ENCODE measurements around the gene TRABD2B.

Gene TRABD2B

GRCh38 chr1:47761974-47762373, 235.2 kb downstream of the TRABD2B start:
- no peaks in the 10 kb centered on the region for H3K36me3 ChIP-seq (ENCODE audit: control insufficient read depth in 1 of 2, insufficient read depth in 2 of 2, low read length in 2 of 2)
- no peak overlapping the region for H3K9ac ChIP-seq (ENCODE audit: low read depth in 1 of 2, low read length in 2 of 2)
- H3K9me3 ChIP-seq (ENCODE audit: control insufficient read depth in 1 of 2, low read length in 2 of 2), result no peaks in the 10 kb centered on the region
- H3K27ac ChIP-seq (ENCODE audit: low read depth, low read length), result no peak overlapping the region
- H3K4me3 ChIP-seq (ENCODE audit: low read depth in 1 of 2, low read length in 2 of 2), result no peak overlapping the region
- peaks cover 0 to 3% of the 10 kb centered on the region in 2 donors for H3K27me3 ChIP-seq (ENCODE audit: control insufficient read depth in 1 of 2, insufficient read depth in 2 of 2, low read length in 2 of 2)
- H3K4me1 ChIP-seq (ENCODE audit: control insufficient read depth in 1 of 2, insufficient read depth in 2 of 2, low read length in 2 of 2), result no peaks in the 10 kb centered on the region

- H3K9me3 ChIP-seq (ENCODE audit: control insufficient read depth in 1 of 2, low read length in 2 of 2), result no peaks in the 10 kb centered on the region
- H3K27ac ChIP-seq (ENCODE audit: low read depth, low read length), result no peak overlapping the region
- no peak overlapping the region for H3K4me3 ChIP-seq (ENCODE audit: low read depth in 1 of 2, low read length in 2 of 2)
- peaks cover 0 to 3% of the 10 kb centered on the region in 2 donors for H3K27me3 ChIP-seq (ENCODE audit: control insufficient read depth in 1 of 2, insufficient read depth in 2 of 2, low read length in 2 of 2)
- no peaks in the 10 kb centered on the region for H3K4me1 ChIP-seq (ENCODE audit: control insufficient read depth in 1 of 2, insufficient read depth in 2 of 2, low read length in 2 of 2)
- no peak overlapping the region for H3K9ac ChIP-seq (ENCODE audit: low read depth in 1 of 2, low read length in 2 of 2)
- H3K36me3 ChIP-seq (ENCODE audit: control insufficient read depth in 1 of 2, insufficient read depth in 2 of 2, low read length in 2 of 2), result no peaks in the 10 kb centered on the region
Measured at GRCh38 chr1:47761201-47761930, 235.8 kb downstream of the TRABD2B start.

- no peak overlapping the region for H3K4me3 ChIP-seq (ENCODE audit: low read depth in 1 of 2, low read length in 2 of 2)
- no peak overlapping the region for H3K9ac ChIP-seq (ENCODE audit: low read depth in 1 of 2, low read length in 2 of 2)
- peaks cover 0 to 3% of the 10 kb centered on the region in 2 donors for H3K27me3 ChIP-seq (ENCODE audit: control insufficient read depth in 1 of 2, insufficient read depth in 2 of 2, low read length in 2 of 2)
- H3K9me3 ChIP-seq (ENCODE audit: control insufficient read depth in 1 of 2, low read length in 2 of 2), result no peaks in the 10 kb centered on the region
- H3K27ac ChIP-seq (ENCODE audit: low read depth, low read length), result no peak overlapping the region
- H3K36me3 ChIP-seq (ENCODE audit: control insufficient read depth in 1 of 2, insufficient read depth in 2 of 2, low read length in 2 of 2), result no peaks in the 10 kb centered on the region
- no peaks in the 10 kb centered on the region for H3K4me1 ChIP-seq (ENCODE audit: control insufficient read depth in 1 of 2, insufficient read depth in 2 of 2, low read length in 2 of 2)
Measured at GRCh38 chr1:47759936-47760629, 237.1 kb downstream of the TRABD2B start.

GRCh38 chr1:47759251-47759935, 237.8 kb downstream of the TRABD2B start:
- Histone ChIP-seq H3K4me3 (ENCODE audit: low read depth in 1 of 2, low read length in 2 of 2) (no peak overlapping the region), H3K9ac (ENCODE audit: low read depth in 1 of 2, low read length in 2 of 2) (no peak overlapping the region), H3K9me3 (ENCODE audit: control insufficient read depth in 1 of 2, low read length in 2 of 2) (no peaks in the 10 kb centered on the region), H3K27me3 (ENCODE audit: control insufficient read depth in 1 of 2, insufficient read depth in 2 of 2, low read length in 2 of 2) (peaks cover 0 to 3% of the 10 kb centered on the region in 2 donors), H3K36me3 (ENCODE audit: control insufficient read depth in 1 of 2, insufficient read depth in 2 of 2, low read length in 2 of 2) (no peaks in the 10 kb centered on the region), H3K4me1 (ENCODE audit: control insufficient read depth in 1 of 2, insufficient read depth in 2 of 2, low read length in 2 of 2) (no peaks in the 10 kb centered on the region), H3K27ac (ENCODE audit: low read depth, low read length) (no peak overlapping the region)

- no peak overlapping the region for H3K9ac ChIP-seq (ENCODE audit: low read depth in 1 of 2, low read length in 2 of 2)
Measured at GRCh38 chr1:47758341-47759250, 238.6 kb downstream of the TRABD2B start.

GRCh38 chr1:47757226-47757975, 239.8 kb downstream of the TRABD2B start:
- Histone ChIP-seq H3K27me3 (ENCODE audit: control insufficient read depth in 1 of 2, insufficient read depth in 2 of 2, low read length in 2 of 2) (peaks cover 0 to 3% of the 10 kb centered on the region in 2 donors), H3K4me1 (ENCODE audit: control insufficient read depth in 1 of 2, insufficient read depth in 2 of 2, low read length in 2 of 2) (no peaks in the 10 kb centered on the region), H3K4me3 (ENCODE audit: low read depth in 1 of 2, low read length in 2 of 2) (no peak overlapping the region), H3K9me3 (ENCODE audit: control insufficient read depth in 1 of 2, low read length in 2 of 2) (no peaks in the 10 kb centered on the region), H3K36me3 (ENCODE audit: control insufficient read depth in 1 of 2, insufficient read depth in 2 of 2, low read length in 2 of 2) (no peaks in the 10 kb centered on the region), H3K27ac (ENCODE audit: low read depth, low read length) (no peak overlapping the region), H3K9ac (ENCODE audit: low read depth in 1 of 2, low read length in 2 of 2) (no peak overlapping the region)

More at GRCh38 chr1:47758341-47759250, 238.6 kb downstream of the TRABD2B start:
- no peaks in the 10 kb centered on the region for H3K4me1 ChIP-seq (ENCODE audit: control insufficient read depth in 1 of 2, insufficient read depth in 2 of 2, low read length in 2 of 2)
- no peaks in the 10 kb centered on the region for H3K36me3 ChIP-seq (ENCODE audit: control insufficient read depth in 1 of 2, insufficient read depth in 2 of 2, low read length in 2 of 2)
- peaks cover 0 to 3% of the 10 kb centered on the region in 2 donors for H3K27me3 ChIP-seq (ENCODE audit: control insufficient read depth in 1 of 2, insufficient read depth in 2 of 2, low read length in 2 of 2)
- H3K27ac ChIP-seq (ENCODE audit: low read depth, low read length), result no peak overlapping the region
- H3K4me3 ChIP-seq (ENCODE audit: low read depth in 1 of 2, low read length in 2 of 2), result no peak overlapping the region
- no peaks in the 10 kb centered on the region for H3K9me3 ChIP-seq (ENCODE audit: control insufficient read depth in 1 of 2, low read length in 2 of 2)

- H3K4me1 ChIP-seq (ENCODE audit: control insufficient read depth in 1 of 2, insufficient read depth in 2 of 2, low read length in 2 of 2), result peaks cover 6% of the 10 kb centered on the region in 2 donors
- no peaks in the 10 kb centered on the region for H3K9me3 ChIP-seq (ENCODE audit: control insufficient read depth in 1 of 2, low read length in 2 of 2)
- peaks cover 0 to 3% of the 10 kb centered on the region in 2 donors for H3K27me3 ChIP-seq (ENCODE audit: control insufficient read depth in 1 of 2, insufficient read depth in 2 of 2, low read length in 2 of 2)
- no peak overlapping the region for H3K4me3 ChIP-seq (ENCODE audit: low read depth in 1 of 2, low read length in 2 of 2)
- H3K27ac ChIP-seq (ENCODE audit: low read depth, low read length), result no peak overlapping the region
- H3K9ac ChIP-seq (ENCODE audit: low read depth in 1 of 2, low read length in 2 of 2), result no peak overlapping the region
- no peaks in the 10 kb centered on the region for H3K36me3 ChIP-seq (ENCODE audit: control insufficient read depth in 1 of 2, insufficient read depth in 2 of 2, low read length in 2 of 2)
Measured at GRCh38 chr1:47756411-47756810, 240.8 kb downstream of the TRABD2B start.

- Histone ChIP-seq H3K4me1 (ENCODE audit: control insufficient read depth in 1 of 2, insufficient read depth in 2 of 2, low read length in 2 of 2) (peaks cover 6% of the 10 kb centered on the region in 2 donors), H3K27me3 (ENCODE audit: control insufficient read depth in 1 of 2, insufficient read depth in 2 of 2, low read length in 2 of 2) (no peaks in the 10 kb centered on the region), H3K27ac (ENCODE audit: low read depth, low read length) (no peak overlapping the region), H3K4me3 (ENCODE audit: low read depth in 1 of 2, low read length in 2 of 2) (no peak overlapping the region), H3K9ac (ENCODE audit: low read depth in 1 of 2, low read length in 2 of 2) (no peak overlapping the region), H3K9me3 (ENCODE audit: control insufficient read depth in 1 of 2, low read length in 2 of 2) (no peaks in the 10 kb centered on the region), H3K36me3 (ENCODE audit: control insufficient read depth in 1 of 2, insufficient read depth in 2 of 2, low read length in 2 of 2) (no peaks in the 10 kb centered on the region)
Measured at GRCh38 chr1:47756006-47756405, 241.2 kb downstream of the TRABD2B start.

Measured in duodenal mucosa (tissue), 2 donors.